ENCODE measurements around the gene SLC9A8. TPM values are rescaled to one million over a fixed set of nuclear protein-coding genes. Genes with fewer than 3 reads are reported as not detected.

The SLC9A8 gene
- total and polyA plus RNA-seq, 2 donors (not counting 3 experiments of a cell fraction or from before 2014, with no cell fraction given): 5.1 to 14.4 TPM

DNA sequence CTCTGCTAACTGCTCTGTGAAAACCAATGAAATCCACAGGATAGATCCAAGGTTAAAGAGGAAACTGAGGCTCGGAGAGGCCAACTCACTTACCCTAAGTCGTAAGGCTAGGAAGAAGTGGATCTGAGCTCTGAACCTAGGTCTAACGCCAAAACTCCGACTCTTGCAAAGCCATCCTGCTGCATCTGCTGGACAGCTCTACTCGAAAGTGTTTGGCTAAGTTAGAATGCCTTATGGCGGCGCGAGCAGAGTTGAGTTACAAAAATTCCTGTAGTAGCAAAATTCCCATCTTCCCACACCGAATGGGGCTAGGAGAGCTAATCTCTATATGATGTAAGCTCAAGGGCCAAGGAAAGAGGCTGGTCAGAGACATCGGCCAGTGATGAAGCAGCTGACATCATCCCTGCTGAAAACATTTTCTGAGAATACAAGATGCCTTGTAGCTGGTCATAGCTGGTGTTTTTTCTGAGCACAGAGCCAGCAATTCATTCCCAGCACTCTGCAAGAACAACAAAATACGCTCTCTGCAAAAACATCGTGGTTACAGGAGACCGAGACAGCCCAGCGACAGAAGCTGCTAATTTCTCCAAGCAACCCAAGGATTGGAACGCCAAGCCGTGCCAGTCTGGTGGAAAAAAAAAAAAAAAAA, 100.9 kb downstream of the SLC9A8 start:
- Histone ChIP-seq H3K36me3 (ENCODE audit: control insufficient read depth in 2 of 2, extremely low read depth in 1 of 2, insufficient read depth in 2 of 2, low read length in 2 of 2) (peaks cover 0 to 2% of the 10 kb centered on the region in 2 experiments), H3K4me1 (ENCODE audit: control insufficient read depth, extremely low read depth, insufficient read depth, low read length) (peaks cover 17% of the 10 kb centered on the region), H3K9ac (replicated peaks; ENCODE audit: extremely low read depth, insufficient read depth, low read length) (no peak overlapping the region), H3K9me3 (replicated peaks; ENCODE audit: control insufficient read depth, insufficient read depth, low read length) (no peaks in the 10 kb centered on the region), H2AFZ (ENCODE audit: low read depth, low read length) (no peak overlapping the region), H3K4me3 (replicated peaks in 1 of 3; ENCODE audit: insufficient read depth in 1 of 3, low read depth in 1 of 3, low read length in 3 of 3) (no peak overlapping the region), H3K27ac (ENCODE audit: insufficient read depth, low read depth, low read length) (no peak overlapping the region), H3K79me2 (ENCODE audit: control insufficient read depth, insufficient read depth, low read length) (peaks cover 35% of the 10 kb centered on the region), H4K20me1 (replicated peaks; ENCODE audit: control insufficient read depth, extremely low read depth, insufficient read depth, low read length) (no peaks in the 10 kb centered on the region), H3K27me3 (ENCODE audit: control insufficient read depth in 2 of 2, insufficient read depth in 2 of 2, low read length in 2 of 2) (no peaks in the 10 kb centered on the region), H3K9me1 (replicated peaks; ENCODE audit: control insufficient read depth, extremely low read depth, insufficient read depth, low read length) (no peaks in the 10 kb centered on the region), H3K4me2 (ENCODE audit: insufficient read depth, low read length) (no peak overlapping the region)
- intact Hi-C loops (cut with micrococcal nuclease) (loop anchor here (2.0 kb wide), 2 partner anchors 15 to 23 kb away; partner anchors contain the start of gene RNF114), dilution Hi-C loops (cut with MboI; ENCODE audit: extremely low pct_ligation_motif_present, low sequenced_read_pairs) (no loop called here)
- DNase-seq (ENCODE audit: low read depth, low spot score) (no peak), FAIRE-seq (no peak)
- CTCF ChIA-PET: interaction anchor here (1.2 to 2.5 kb wide), 6 partner anchors 11 to 379 kb away, joined by 3 to 14 read pairs (median 5); no protein-coding TSS in a partner anchor
- BruUV-seq (replicated peaks): no TSS peak
- TF ChIP-seq FOS (IDR thresholded peaks at IDR 0.05; ENCODE audit: borderline replicate concordance, insufficient read depth, low read length): no peak
- TF ChIP-seq MYC (IDR thresholded peaks at IDR 0.05; ENCODE audit: low read depth, low read length): no peak
- no peak for TF ChIP-seq POLR2A (IDR thresholded peaks at IDR 0.05; ENCODE audit: low read depth, low read length)
- no peak for TF ChIP-seq POLR2AphosphoS5 (IDR thresholded peaks at IDR 0.05; ENCODE audit: insufficient read depth, low read depth, low read length)
- no peak for TF ChIP-seq GATA2 (IDR thresholded peaks at IDR 0.05; ENCODE audit: insufficient read depth, insufficient read length, low read depth, low read length)
- TF ChIP-seq MAX (IDR thresholded peaks at IDR 0.05; ENCODE audit: insufficient read depth, insufficient read length): no peak
- TF ChIP-seq, protein P1, sequence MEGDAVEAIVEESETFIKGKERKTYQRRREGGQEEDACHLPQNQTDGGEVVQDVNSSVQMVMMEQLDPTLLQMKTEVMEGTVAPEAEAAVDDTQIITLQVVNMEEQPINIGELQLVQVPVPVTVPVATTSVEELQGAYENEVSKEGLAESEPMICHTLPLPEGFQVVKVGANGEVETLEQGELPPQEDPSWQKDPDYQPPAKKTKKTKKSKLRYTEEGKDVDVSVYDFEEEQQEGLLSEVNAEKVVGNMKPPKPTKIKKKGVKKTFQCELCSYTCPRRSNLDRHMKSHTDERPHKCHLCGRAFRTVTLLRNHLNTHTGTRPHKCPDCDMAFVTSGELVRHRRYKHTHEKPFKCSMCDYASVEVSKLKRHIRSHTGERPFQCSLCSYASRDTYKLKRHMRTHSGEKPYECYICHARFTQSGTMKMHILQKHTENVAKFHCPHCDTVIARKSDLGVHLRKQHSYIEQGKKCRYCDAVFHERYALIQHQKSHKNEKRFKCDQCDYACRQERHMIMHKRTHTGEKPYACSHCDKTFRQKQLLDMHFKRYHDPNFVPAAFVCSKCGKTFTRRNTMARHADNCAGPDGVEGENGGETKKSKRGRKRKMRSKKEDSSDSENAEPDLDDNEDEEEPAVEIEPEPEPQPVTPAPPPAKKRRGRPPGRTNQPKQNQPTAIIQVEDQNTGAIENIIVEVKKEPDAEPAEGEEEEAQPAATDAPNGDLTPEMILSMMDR (IDR thresholded peaks at IDR 0.05; ENCODE audit: extremely low read depth in 1 of 2, insufficient read depth in 1 of 2, low read depth in 1 of 2, low read length in 2 of 2): no peak
- no peak for TF ChIP-seq JUN (IDR thresholded peaks at IDR 0.05; ENCODE audit: borderline replicate concordance, insufficient read depth, insufficient read length, low read depth)
- TF ChIP-seq EZH2 (IDR thresholded peaks at IDR 0.05; ENCODE audit: borderline replicate concordance, low read depth, low read length, severe bottlenecking): no peak
- POLR2A ChIA-PET: no interaction called here

Measured in endothelial cell of umbilical vein (primary cell).